Lower lobe of right lung (tissue), 2 donors: Measurements from ENCODE around the gene ANKRD44. TPM values are rescaled to one million over a fixed set of nuclear protein-coding genes. Genes with fewer than 3 reads are reported as not detected.

Source experiments
- ATAC-seq, 2 donors: fragments of 200-7000 bp; cut with Tn5 transposase; one replicate each; pipeline ENCODE4 v1.9.1; 2020 to 2022; ENCODE audit warnings: mild to moderate bottlenecking in 2 of 2, moderate library complexity in 2 of 2
- DNase-seq: peaks from one replicate; pipeline ENCODE4 v3.0.0-alpha.2; 2020
- H3K27ac ChIP-seq: fragments of 200-600 bp; one replicate; pipeline ENCODE4 v1.8.0; 2022
- H3K27me3 ChIP-seq: fragments of 200-600 bp; one replicate; pipeline ENCODE4 v1.8.0; 2022; ENCODE audit warnings: low read depth
- H3K36me3 ChIP-seq: fragments of 200-600 bp; one replicate; pipeline ENCODE4 v1.8.0; 2022; ENCODE audit warnings: mild to moderate bottlenecking
- H3K4me1 ChIP-seq: fragments of 200-600 bp; one replicate; pipeline ENCODE4 v1.8.0; 2022
- H3K4me3 ChIP-seq: fragments of 200-600 bp; one replicate; pipeline ENCODE4 v1.8.0; 2022; ENCODE audit warnings: mild to moderate bottlenecking
- H3K9me3 ChIP-seq: fragments of 200-600 bp; one replicate; pipeline ENCODE4 v1.8.0; 2022
- CTCF ChIP-seq: fragments of 200-600 bp; IDR thresholded peaks from one replicate; pipeline ENCODE4 v1.8.0; 2022; ENCODE audit warnings: antibody characterized with exemption, mild to moderate bottlenecking
- intact Hi-C: fragments of 100-400 bp; cut with DNase I; formaldehyde crosslinking; loops from one replicate; pipeline ENCODE4 v1.11.0; 2022
- total RNA-seq: library from RNA; stranded (reverse); fragmentation: NEBNext Ultra II Directional; extraction: Animal tissue kit (Norgen Biotek cat#: 25700); gene quantifications from one replicate; pipeline ENCODE4 v1.2.1, GENCODE V29; 2021
- donor health status: DM: no; HTN: yes; CAD: no; lungs with severe emphysema.

Gene ANKRD44
- total RNA-seq, 1 donor from 2014 or later, result 58.7 TPM

GRCh38 chr2:197086500-197086899 is 224.1 kb downstream of the ANKRD44 start:
- peaks cover 18% of the 10 kb centered on the region for H3K4me1 ChIP-seq
- peaks cover 42% of the 10 kb centered on the region for H3K36me3 ChIP-seq
- no peak overlapping the region for H3K4me3 ChIP-seq
- no peak overlapping the region for H3K27ac ChIP-seq
- ATAC-seq, result peak; percentile 56 to 78
- TF ChIP-seq CTCF, result no peak
- H3K27me3 ChIP-seq, result no peaks in the 10 kb centered on the region
- no peak for DNase-seq
- intact Hi-C loops, result no loop called here
- no peaks in the 10 kb centered on the region for H3K9me3 ChIP-seq

GRCh38 chr2:197085665-197086064 is 224.9 kb downstream of the ANKRD44 start:
- Histone ChIP-seq H3K27me3 (no peaks in the 10 kb centered on the region), H3K36me3 (peaks cover 42% of the 10 kb centered on the region), H3K4me1 (peaks cover 21% of the 10 kb centered on the region), H3K9me3 (no peaks in the 10 kb centered on the region), H3K27ac (no peak overlapping the region), H3K4me3 (no peak overlapping the region)
- intact Hi-C loops, result no loop called here
- DNase-seq, result no peak
- no peak for TF ChIP-seq CTCF
- no peak for ATAC-seq

- no peaks in the 10 kb centered on the region for H3K27me3 ChIP-seq
- no peak for DNase-seq
- intact Hi-C loops, result no loop called here
- peaks cover 54% of the 10 kb centered on the region for H3K36me3 ChIP-seq
- H3K27ac ChIP-seq, result no peak overlapping the region
- H3K4me1 ChIP-seq, result peaks cover 22% of the 10 kb centered on the region
- no peak for ATAC-seq
- TF ChIP-seq CTCF, result no peak
- H3K4me3 ChIP-seq, result no peak overlapping the region
- no peaks in the 10 kb centered on the region for H3K9me3 ChIP-seq
Measured at GRCh38 chr2:197081294-197081693, 229.3 kb downstream of the ANKRD44 start.

GRCh38 chr2:197080578-197081216 is 229.9 kb downstream of the ANKRD44 start:
- H3K27ac ChIP-seq, result peak overlapping the region; percentile 2
- TF ChIP-seq CTCF, result no peak
- peaks cover 18% of the 10 kb centered on the region for H3K4me1 ChIP-seq
- no peaks in the 10 kb centered on the region for H3K27me3 ChIP-seq
- H3K9me3 ChIP-seq, result no peaks in the 10 kb centered on the region
- ATAC-seq (no peak), DNase-seq (no peak)
- peaks cover 60% of the 10 kb centered on the region for H3K36me3 ChIP-seq
- H3K4me3 ChIP-seq, result no peak overlapping the region
- intact Hi-C loops, result no loop called here

- ATAC-seq (no peak), DNase-seq (no peak)
- intact Hi-C loops, result no loop called here
- no peaks in the 10 kb centered on the region for H3K27me3 ChIP-seq
- H3K4me1 ChIP-seq, result peaks cover 18% of the 10 kb centered on the region
- H3K4me3 ChIP-seq, result no peak overlapping the region
- no peaks in the 10 kb centered on the region for H3K9me3 ChIP-seq
- TF ChIP-seq CTCF, result no peak
- H3K27ac ChIP-seq, result peak overlapping the region; percentile 2
- peaks cover 61% of the 10 kb centered on the region for H3K36me3 ChIP-seq
Measured at GRCh38 chr2:197079832-197080555, 230.6 kb downstream of the ANKRD44 start.
